GM12875 (cell line): ENCODE measurements around the gene ARL2.

Source experiments
- H3K4me3 ChIP-seq: one replicate; pipeline ENCODE4 v1.5.1; 2011; ENCODE audit warnings: low read depth, low read length, control low read depth
- CTCF ChIP-seq: IDR thresholded peaks from 2 replicates; pipeline ENCODE4 v1.5.1; 2011; ENCODE audit warnings: low read depth, mild to moderate bottlenecking, control low read depth, inconsistent platforms, low read length, moderate library complexity, borderline replicate concordance; ENCODE audit not compliant: insufficient read depth

The ARL2 gene

GRCh38 chr11:65035579-65035978, 21.6 kb downstream of the ARL2 start:
- TF ChIP-seq CTCF, result no peak
- H3K4me3 ChIP-seq, result no peak overlapping the region

GRCh38 chr11:65036931-65037330, 23.0 kb downstream of the ARL2 start:
- TF ChIP-seq CTCF, result no peak
- no peak overlapping the region for H3K4me3 ChIP-seq

GRCh38 chr11:65040520-65040846, 26.5 kb downstream of the ARL2 start:
- no peak for TF ChIP-seq CTCF

GRCh38 chr11:65040847-65041622, 27.1 kb downstream of the ARL2 start, which contains the start of gene SAC3D1:
SAC3D1 (plus strand) TSS chr11:65041210; CDS start chr11:65041293, 83 bp downstream.
- H3K4me3 ChIP-seq, result peak within 1 kb of the TSS; percentile 89
- 0 out of 2 replicates have a peak, but pooled peaks have one; percentile 1 for TF ChIP-seq CTCF

More at GRCh38 chr11:65040520-65040846, 26.5 kb downstream of the ARL2 start:
- H3K4me3 ChIP-seq, result peak overlapping the region; percentile 89

GRCh38 chr11:65042891-65043290, 28.9 kb downstream of the ARL2 start:
- no peak overlapping the region for H3K4me3 ChIP-seq
- TF ChIP-seq CTCF, result no peak

GRCh38 chr11:65043881-65044501, 30.0 kb downstream of the ARL2 start:
- no peak overlapping the region for H3K4me3 ChIP-seq
- no peak for TF ChIP-seq CTCF

- no peak for TF ChIP-seq CTCF
- no peak overlapping the region for H3K4me3 ChIP-seq
Measured at GRCh38 chr11:65045061-65045460, 31.1 kb downstream of the ARL2 start.
